Activated CD4-positive, alpha-beta T cell treated with anti-CD3 and anti-CD28 coated beads, Interleukin-2, amount 50 U/mL, for 24 hours (primary cell): ENCODE measurements around the gene CLDN1.

Experiments
- DNase-seq, 2 donors: peaks; one replicate each; pipeline ENCODE4 v3.0.0-alpha.2; 2020; ENCODE audit warnings: low read depth in 1 of 2, low spot score in 1 of 2

The CLDN1 gene, protein sequence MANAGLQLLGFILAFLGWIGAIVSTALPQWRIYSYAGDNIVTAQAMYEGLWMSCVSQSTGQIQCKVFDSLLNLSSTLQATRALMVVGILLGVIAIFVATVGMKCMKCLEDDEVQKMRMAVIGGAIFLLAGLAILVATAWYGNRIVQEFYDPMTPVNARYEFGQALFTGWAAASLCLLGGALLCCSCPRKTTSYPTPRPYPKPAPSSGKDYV

GRCh38 chr3:190321789-190322603 lies at the start of gene CLDN1:
Gene CLDN1 (minus strand): TSS chr3:190322446. CDS start chr3:190322206, 240 bp downstream.
- DNase-seq, result peak; percentile 51 to 61

- no peak for DNase-seq
Observed at GRCh38 chr3:190371152-190371551, 48.9 kb upstream of the CLDN1 start.

GRCh38 chr3:190370369-190370768 lies 48.1 kb upstream of the CLDN1 start:
- DNase-seq, result no peak

DNA sequence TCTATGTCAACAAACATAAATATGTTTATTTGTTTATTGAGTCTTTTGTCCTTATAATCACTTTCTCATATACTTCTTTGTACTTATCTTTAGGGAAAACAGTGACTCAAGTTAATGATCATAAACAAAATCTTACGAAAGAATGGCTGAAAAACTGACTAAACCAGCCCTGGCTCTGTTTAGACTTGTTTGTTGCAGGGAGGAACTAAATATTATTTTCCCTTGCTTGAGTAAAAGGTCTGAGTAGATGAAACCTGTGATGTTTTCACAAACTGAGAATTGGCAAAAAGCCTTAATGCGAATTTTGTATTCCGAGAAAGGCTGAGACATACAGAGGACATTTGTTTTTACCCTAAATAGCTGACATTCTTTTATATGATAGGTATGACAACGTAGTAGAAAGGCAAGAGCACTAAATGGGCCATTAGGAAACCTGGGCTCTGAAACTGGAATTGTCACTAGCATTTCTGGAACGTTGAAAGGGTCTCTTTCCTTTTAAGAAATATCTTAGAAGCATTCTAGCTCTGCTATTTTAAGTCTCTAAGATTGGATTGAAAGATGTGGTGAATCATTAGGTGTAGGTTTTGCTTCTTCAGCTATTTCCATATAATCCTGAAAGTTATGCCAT lies 47.5 kb upstream of the CLDN1 start:
- DNase-seq, result no peak

DNA sequence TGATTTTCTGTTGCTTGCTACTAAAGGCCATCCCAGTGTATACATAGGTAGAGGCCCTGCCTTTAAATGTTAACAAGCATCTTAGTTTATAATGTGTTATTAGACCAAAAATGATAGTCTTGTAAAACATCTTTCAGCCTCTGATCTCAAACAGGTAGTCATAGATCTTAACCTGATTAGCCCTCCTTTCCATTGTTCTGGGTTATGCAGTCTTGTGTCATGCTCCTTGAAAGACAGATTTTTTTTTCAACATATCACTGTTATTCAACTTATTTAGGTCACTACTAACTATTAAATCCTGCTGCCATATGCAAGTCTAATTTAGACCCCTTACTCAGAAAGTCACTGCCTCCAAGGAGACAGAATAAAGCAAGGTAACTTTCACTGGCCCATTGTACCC lies 46.6 kb upstream of the CLDN1 start:
- DNase-seq, result no peak

GRCh38 chr3:190366133-190366532 lies 43.9 kb upstream of the CLDN1 start:
- no peak for DNase-seq

DNA sequence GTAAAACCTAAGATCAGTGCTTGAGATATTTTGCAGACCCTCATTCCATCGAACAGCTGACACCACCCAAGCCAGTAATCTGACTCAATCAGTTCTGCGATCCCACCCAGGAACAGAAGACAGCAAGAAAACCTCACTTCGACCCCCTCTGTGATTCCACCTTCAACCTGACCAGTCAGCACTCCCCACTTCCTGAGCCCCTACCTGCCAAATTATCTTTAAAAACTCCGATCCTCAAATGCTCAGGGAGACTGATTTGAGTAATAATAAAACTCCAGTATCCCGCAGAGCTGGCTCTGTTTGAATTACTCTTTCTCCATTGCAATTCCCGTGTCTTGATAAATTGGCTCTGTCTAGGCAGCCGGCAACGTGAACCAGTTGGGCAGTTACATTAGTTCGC lies 40.0 kb upstream of the CLDN1 start:
- DNase-seq, result no peak

GRCh38 chr3:190361791-190362190 lies 39.5 kb upstream of the CLDN1 start:
- DNase-seq, result no peak

- no peak for DNase-seq
Observed at GRCh38 chr3:190360228-190360627, 38.0 kb upstream of the CLDN1 start.

DNA sequence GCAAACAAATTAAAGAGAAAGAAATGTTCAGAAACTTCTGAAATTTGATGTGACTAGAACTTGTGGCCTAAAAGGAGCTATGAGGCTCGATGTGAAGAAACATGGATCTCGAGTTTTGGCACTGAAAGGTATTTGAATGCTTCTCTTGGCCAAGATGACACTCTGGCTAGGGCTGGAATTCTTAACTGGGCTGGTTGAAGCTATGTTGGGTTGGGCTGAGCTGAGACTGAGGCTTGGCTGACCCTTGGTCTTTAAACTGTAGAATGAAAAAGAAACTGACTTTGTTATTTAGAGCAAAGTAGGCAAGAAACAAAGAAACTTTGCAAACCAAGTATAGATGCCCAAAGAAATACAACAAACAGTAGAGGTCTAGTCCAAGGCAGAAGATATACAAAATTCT lies 37.6 kb upstream of the CLDN1 start:
- DNase-seq, result no peak

GRCh38 chr3:190357468-190357867 lies 35.2 kb upstream of the CLDN1 start:
- DNase-seq, result no peak

- DNase-seq, result no peak
Observed at GRCh38 chr3:190356246-190356645, 34.0 kb upstream of the CLDN1 start.

DNA sequence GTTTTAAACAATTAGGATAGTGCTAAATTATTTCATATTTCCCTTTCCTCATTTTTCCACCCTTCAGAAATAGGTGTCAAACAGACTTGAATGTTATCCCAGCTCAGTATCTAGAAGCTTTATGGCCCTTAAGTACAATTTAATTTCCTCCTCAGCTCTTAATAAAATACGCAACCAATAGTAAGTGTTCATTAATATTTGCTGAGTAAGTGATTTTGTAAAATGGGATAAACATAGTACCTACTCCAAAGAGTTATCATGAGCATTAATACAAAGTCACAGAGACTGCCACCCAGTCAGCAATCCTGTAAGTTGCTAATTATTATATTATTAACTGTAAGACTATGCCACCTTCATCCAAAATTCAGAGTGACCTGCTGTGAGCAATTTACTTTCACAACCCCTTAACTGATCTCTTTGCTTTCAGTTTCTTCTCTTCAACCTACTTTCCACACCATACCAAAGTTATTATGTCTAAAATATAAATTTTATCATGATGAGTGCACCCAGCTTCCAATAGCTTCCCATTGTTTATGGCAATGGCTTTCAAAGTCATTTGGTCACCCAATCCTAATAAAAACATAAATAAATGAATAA lies 30.7 kb upstream of the CLDN1 start:
- DNase-seq, result no peak

- no peak for DNase-seq
Observed at GRCh38 chr3:190346541-190346940, 24.3 kb upstream of the CLDN1 start.

- DNase-seq, result no peak
Observed at GRCh38 chr3:190345878-190346277, 23.6 kb upstream of the CLDN1 start.

DNA sequence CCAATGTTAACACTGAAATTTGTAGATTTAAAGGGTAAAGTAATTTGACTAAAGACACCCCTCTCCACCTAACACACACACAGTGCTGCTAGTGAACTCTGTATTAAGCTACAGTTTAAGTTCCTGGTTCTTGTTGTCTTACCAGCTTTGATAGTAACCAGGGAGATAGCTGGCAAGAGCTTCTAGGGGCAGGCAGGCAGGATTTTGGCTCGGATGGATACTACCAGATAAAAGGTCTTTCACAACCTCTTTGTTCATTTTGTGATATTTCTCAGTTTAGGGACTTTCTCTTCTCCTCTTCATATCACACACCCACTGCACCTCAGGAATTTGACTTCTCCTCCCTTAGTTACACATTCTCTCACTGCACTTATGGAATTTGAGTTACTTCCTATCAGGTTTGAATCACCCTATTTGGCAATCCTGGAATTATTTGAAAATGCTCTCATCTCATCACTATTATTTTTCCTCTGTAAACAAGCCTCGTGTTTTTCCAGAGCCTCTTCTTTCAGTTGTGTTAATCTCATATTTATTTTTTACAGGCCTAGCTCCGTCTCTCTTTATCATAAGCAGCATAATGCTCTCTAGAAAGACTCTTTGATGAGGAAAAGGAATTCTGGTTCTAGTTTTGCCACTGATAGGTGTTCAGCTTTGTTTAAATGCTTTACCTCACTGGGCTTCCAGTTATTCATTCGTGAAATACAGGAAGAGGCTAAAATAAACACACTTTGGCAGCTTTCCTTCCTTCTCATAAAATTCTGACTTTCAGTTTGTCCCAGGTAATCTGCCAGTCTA lies 23.0 kb upstream of the CLDN1 start:
- no peak for DNase-seq

- no peak for DNase-seq
Observed at GRCh38 chr3:190340071-190340470, 17.8 kb upstream of the CLDN1 start.

GRCh38 chr3:190339130-190339529 lies 16.9 kb upstream of the CLDN1 start:
- DNase-seq, result no peak

DNA sequence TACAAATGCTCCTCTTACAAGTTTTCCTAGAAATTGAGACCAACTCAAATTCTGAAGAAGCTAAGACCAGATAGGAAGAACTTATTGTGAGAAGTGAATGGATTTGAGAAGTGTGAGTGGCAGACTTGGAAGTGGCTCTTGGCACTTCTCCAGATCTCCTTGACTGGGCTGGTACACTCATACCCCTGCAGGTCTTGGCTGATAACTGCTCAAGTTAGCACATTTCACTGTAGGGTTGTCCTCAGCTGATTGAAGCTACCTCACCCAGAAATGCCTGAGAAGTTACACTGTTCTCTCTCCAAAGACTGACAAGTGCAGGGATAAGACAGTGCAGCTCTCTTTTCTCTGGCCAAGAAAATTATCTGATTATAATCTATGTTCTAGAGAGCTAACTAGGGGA lies 16.5 kb upstream of the CLDN1 start:
- DNase-seq, result no peak

DNA sequence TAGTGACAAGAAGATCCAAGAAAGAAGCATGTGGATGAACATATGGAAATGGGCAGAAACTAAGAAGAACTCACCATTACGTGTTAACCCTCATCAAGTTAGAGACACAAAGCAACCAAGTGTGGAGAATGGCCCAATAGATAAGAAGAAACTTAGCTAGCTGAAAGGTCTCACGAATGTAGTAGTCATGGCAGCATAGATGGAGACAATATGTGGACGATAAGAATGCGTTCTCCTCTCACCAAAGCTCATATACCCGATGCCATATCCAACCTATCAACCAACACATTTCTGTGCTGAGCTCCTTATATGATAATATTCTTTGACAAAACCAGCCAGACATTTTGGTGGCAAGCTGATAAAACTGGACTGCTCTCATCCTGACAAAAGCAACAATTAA lies 15.1 kb upstream of the CLDN1 start:
- DNase-seq, result no peak

DNA sequence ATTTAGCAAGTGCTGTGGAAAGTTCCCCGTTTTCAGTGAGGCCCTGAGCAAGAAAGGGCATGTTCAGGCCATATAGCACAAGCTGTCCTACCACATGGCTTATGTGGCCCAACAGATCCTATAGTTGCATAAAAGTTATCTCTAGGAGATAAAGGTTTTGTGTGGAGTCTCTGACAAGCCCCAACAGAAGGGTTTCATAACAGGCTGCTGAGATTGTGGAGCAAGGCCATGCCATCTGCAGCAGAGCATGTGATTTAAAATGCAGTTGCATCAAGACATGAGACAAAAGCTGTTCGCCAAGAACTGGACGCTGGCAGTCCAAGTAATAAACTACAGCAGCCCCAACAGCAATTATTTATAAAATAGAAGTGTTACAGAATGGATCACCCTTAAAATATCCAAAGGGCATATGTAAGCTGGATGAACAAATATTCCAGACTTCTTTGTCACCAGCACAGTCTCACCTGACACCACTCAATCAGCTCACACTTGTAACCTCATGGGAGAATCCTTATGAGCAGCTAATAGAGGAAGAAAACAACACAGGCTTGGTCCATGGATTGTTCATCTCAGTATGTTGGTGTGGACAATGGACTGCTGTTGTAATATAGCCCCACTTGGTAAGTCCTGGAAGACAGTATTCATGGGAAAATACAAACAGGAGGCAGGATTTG lies 14.4 kb upstream of the CLDN1 start:
- no peak for DNase-seq
